ENCODE measurements around the gene ARAP3. TPM values are rescaled to one million over a fixed set of nuclear protein-coding genes. Genes with fewer than 3 reads are reported as not detected.

The ARAP3 gene
- total RNA-seq, 1 donor from 2014 or later, result 239 TPM

- H3K27ac Mint-ChIP-seq (ENCODE audit: unreplicated experiment), result no peak overlapping the region
- DNase-seq (ENCODE audit: low spot score), result no peak
- TF ChIP-seq CTCF (IDR thresholded peaks at IDR 0.05; ENCODE audit: unreplicated experiment), result no peak
These were observed 40.2 kb upstream of the ARAP3 start for GRCh38 chr5:141722266-141722665.

GRCh38 chr5:141717043-141717442, 35.0 kb upstream of the ARAP3 start:
- H3K36me3 Mint-ChIP-seq (ENCODE audit: low read depth, unreplicated experiment), result no peaks in the 10 kb centered on the region
- DNase-seq (ENCODE audit: low spot score), result no peak
- H3K4me1 Mint-ChIP-seq (ENCODE audit: unreplicated experiment), result peaks cover 28% of the 10 kb centered on the region
- no peak overlapping the region for H3K27ac Mint-ChIP-seq (ENCODE audit: unreplicated experiment)
- no peaks in the 10 kb centered on the region for H3K27me3 Mint-ChIP-seq (ENCODE audit: unreplicated experiment)
- H3K4me3 Mint-ChIP-seq (ENCODE audit: unreplicated experiment), result no peak overlapping the region
- TF ChIP-seq CTCF (IDR thresholded peaks at IDR 0.05; ENCODE audit: unreplicated experiment), result no peak
- no peaks in the 10 kb centered on the region for H3K9me3 Mint-ChIP-seq (ENCODE audit: unreplicated experiment)

More at GRCh38 chr5:141722266-141722665, 40.2 kb upstream of the ARAP3 start:
- no peaks in the 10 kb centered on the region for H3K9me3 Mint-ChIP-seq (ENCODE audit: unreplicated experiment)
- peaks cover 2% of the 10 kb centered on the region for H3K4me1 Mint-ChIP-seq (ENCODE audit: unreplicated experiment)
- no peaks in the 10 kb centered on the region for H3K27me3 Mint-ChIP-seq (ENCODE audit: unreplicated experiment)
- no peak overlapping the region for H3K4me3 Mint-ChIP-seq (ENCODE audit: unreplicated experiment)
- no peaks in the 10 kb centered on the region for H3K36me3 Mint-ChIP-seq (ENCODE audit: low read depth, unreplicated experiment)

GRCh38 chr5:141716468-141716867, 34.4 kb upstream of the ARAP3 start:
- Mint-ChIP-seq H3K9me3 (ENCODE audit: unreplicated experiment) (no peaks in the 10 kb centered on the region), H3K36me3 (ENCODE audit: low read depth, unreplicated experiment) (no peaks in the 10 kb centered on the region), H3K4me3 (ENCODE audit: unreplicated experiment) (no peak overlapping the region), H3K27me3 (ENCODE audit: unreplicated experiment) (no peaks in the 10 kb centered on the region), H3K27ac (ENCODE audit: unreplicated experiment) (no peak overlapping the region), H3K4me1 (ENCODE audit: unreplicated experiment) (peaks cover 28% of the 10 kb centered on the region)
- DNase-seq (ENCODE audit: low spot score), result no peak
- no peak for TF ChIP-seq CTCF (IDR thresholded peaks at IDR 0.05; ENCODE audit: unreplicated experiment)

GRCh38 chr5:141716009-141716408, 34.0 kb upstream of the ARAP3 start:
- no peak for TF ChIP-seq CTCF (IDR thresholded peaks at IDR 0.05; ENCODE audit: unreplicated experiment)
- H3K36me3 Mint-ChIP-seq (ENCODE audit: low read depth, unreplicated experiment), result no peaks in the 10 kb centered on the region
- H3K4me3 Mint-ChIP-seq (ENCODE audit: unreplicated experiment), result no peak overlapping the region
- DNase-seq (ENCODE audit: low spot score), result no peak
- no peaks in the 10 kb centered on the region for H3K9me3 Mint-ChIP-seq (ENCODE audit: unreplicated experiment)
- H3K4me1 Mint-ChIP-seq (ENCODE audit: unreplicated experiment), result peaks cover 28% of the 10 kb centered on the region
- H3K27me3 Mint-ChIP-seq (ENCODE audit: unreplicated experiment), result no peaks in the 10 kb centered on the region
- H3K27ac Mint-ChIP-seq (ENCODE audit: unreplicated experiment), result no peak overlapping the region

GRCh38 chr5:141715346-141715905, 33.4 kb upstream of the ARAP3 start:
- no peaks in the 10 kb centered on the region for H3K27me3 Mint-ChIP-seq (ENCODE audit: unreplicated experiment)
- TF ChIP-seq CTCF (IDR thresholded peaks at IDR 0.05; ENCODE audit: unreplicated experiment), result no peak
- DNase-seq (ENCODE audit: low spot score), result no peak
- H3K4me1 Mint-ChIP-seq (ENCODE audit: unreplicated experiment), result peaks cover 28% of the 10 kb centered on the region
- no peak overlapping the region for H3K27ac Mint-ChIP-seq (ENCODE audit: unreplicated experiment)
- H3K36me3 Mint-ChIP-seq (ENCODE audit: low read depth, unreplicated experiment), result no peaks in the 10 kb centered on the region
- no peak overlapping the region for H3K4me3 Mint-ChIP-seq (ENCODE audit: unreplicated experiment)
- no peaks in the 10 kb centered on the region for H3K9me3 Mint-ChIP-seq (ENCODE audit: unreplicated experiment)

Measured in endothelial cell (in vitro differentiated cells).